Hippocampal formation (tissue), 2 donors: ENCODE data around the gene KLF7.
"Not testable (repeated sequence)": the region's sequence is repeated elsewhere in the genome, so short reads cannot be mapped to it uniquely, and the experiment has no call there.

Source experiments
- DNase-seq, 2 donors: peaks; one replicate each; lab custom pipeline; 2025; lab: John Stamatoyannopoulos, UW

Gene KLF7

GRCh38 chr2:207061181-207061580 is 104.6 kb downstream of the KLF7 start:
- no peak for DNase-seq

DNA sequence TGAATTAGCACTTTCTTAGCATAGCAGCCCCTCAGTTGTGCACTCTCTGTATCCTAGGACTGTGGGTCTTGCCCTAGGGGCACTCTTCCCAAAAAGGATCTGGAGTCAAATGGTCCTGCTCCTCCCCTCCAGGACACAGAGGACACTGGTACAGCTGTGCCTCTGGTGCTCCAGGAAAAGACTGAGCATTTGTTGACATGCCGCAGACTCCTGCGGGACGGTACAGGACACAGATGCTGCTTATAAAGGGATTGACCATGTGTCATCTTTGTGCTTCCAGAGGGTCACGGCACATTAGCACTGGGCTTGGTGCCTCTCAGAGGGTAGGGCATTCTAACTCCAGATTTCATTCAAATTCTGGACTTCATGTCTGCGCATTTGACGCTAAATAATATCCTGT is 110.5 kb downstream of the KLF7 start:
- DNase-seq: no peak

DNA sequence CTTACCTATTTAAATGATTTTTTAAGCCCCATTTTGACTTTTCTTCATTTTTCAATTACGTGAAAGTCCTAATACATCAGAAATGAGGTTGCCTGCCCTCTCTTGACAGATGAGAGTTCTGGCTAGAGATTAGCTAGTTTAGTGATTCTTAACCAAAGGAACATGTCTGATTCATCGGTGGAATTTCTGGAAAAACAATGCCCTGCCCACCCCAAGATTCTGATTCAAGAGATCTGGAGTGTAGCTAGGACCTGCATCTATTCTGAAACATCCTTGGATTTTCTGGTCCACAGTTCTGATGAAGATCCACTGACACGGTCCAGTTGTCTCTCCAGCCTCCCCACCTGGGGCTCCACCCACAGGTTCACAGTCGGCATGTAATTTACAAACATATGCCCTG is 111.2 kb downstream of the KLF7 start:
- no peak for DNase-seq

DNA sequence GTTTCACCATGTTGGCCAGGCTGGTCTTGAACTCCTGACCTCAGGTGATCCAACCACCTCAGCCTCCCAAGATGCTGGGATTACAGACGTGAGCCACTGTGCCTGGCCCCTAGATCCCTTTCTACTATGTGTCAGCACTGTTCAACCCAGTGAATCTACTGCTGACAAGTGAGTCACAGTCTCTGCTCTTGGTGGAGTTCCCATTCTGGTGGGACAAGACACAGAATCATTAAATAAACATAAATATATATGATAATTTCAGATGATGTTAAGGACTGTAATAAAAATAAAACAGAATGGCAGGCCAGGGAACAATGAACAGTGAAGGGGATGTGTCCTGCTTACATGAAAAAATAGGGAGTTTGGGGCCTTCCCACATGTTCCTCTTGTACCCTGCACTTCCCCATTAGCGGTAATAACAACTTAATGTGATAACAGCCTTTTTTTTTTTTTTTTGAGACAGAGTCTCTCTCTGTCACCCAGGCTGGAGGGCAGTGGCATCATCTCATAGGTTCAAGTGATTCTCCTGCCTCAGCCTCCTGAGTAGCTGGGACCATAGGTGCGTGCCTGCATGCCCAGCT is 114.3 kb downstream of the KLF7 start:
- no peak for DNase-seq

- no peak for DNase-seq
Observed at GRCh38 chr2:207049122-207049521, 116.6 kb downstream of the KLF7 start.

DNA sequence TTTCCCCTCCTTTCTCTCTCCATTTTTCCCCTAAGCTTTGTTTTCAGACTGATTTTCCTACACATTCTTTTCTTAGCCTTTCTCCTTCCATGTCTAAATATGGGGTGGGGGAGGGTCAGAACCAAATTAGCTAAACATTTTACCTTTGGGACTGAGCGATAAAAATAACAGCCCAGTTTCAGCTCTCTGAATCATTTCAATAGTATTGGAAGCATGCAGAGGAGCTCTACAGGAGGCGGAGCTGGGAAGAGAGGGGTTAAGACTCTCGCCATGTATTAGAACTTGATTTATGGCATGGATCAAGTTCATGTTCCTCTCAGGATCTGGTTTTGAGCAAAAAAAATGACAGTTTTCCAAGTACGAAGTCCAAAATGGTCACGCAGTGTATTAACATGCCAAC is 117.3 kb downstream of the KLF7 start:
- DNase-seq: no peak

- DNase-seq: peak in 1 of 2 donors; percentile 73
Observed at GRCh38 chr2:207046724-207047123, 119.0 kb downstream of the KLF7 start.

GRCh38 chr2:207045531-207045930 is 120.2 kb downstream of the KLF7 start:
- DNase-seq: no peak

DNA sequence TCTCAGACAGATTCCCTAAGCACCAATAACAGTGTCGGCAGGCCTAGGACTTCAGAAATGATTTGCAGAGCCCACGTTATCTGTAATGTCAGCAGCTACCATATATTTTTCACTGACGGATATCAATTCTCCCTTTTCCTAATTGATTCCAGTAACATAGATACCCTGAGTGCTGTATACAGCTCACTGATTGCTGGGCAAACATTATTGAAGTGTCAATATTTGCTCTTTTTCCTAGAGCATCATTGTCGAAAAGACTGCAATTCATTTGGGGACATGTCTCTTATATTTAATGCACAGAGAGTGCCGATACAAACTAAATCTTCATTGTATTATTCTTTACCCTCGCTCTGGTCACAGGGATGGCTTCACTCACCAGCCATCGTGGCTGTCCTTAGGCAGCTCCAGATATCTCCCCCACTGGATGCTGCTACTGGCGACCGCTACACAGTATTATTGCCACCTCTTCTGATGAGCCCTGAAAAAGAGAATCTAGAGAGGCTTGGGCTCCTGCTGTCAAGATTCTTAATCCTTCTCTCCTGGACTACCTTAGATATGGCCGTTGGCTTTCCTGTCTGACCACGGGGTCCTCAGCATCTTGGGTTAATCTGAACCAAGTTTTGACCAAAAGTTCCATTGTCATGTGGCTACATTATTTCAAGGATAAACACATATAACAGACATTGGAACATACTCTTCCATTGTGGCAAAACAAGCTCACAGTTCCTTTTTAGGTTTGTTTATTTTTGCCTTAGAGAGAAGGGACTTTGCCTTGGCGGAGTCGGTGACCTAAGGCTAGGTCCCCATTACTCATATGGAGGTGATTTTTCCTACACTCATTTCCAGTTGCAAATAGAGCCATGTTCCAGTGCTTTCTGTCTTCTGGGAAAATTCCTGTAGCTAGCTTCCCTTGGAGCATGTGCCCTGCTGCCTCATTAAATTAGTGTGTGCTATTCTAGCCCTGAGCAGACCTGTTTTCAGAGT is 121.1 kb downstream of the KLF7 start:
- DNase-seq: no peak

DNA sequence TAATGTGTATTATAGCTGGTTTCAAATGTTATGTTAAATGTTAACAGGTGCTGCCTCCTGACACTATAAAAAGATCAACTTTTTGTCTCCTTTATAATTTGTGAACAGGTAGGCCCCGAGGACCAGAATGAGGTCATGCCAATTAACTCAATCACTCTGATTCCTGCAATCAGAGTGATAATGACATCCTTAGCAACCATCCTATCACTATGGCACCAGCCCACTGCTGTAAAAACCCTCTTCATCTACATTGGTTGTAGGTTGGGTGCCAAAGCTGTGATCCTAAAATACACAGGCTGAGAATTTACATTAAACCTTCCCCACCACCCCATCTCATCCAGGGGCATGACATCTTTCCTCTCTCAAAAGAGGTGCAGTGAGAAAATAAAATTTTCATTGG is 122.9 kb downstream of the KLF7 start:
- DNase-seq: no peak

DNA sequence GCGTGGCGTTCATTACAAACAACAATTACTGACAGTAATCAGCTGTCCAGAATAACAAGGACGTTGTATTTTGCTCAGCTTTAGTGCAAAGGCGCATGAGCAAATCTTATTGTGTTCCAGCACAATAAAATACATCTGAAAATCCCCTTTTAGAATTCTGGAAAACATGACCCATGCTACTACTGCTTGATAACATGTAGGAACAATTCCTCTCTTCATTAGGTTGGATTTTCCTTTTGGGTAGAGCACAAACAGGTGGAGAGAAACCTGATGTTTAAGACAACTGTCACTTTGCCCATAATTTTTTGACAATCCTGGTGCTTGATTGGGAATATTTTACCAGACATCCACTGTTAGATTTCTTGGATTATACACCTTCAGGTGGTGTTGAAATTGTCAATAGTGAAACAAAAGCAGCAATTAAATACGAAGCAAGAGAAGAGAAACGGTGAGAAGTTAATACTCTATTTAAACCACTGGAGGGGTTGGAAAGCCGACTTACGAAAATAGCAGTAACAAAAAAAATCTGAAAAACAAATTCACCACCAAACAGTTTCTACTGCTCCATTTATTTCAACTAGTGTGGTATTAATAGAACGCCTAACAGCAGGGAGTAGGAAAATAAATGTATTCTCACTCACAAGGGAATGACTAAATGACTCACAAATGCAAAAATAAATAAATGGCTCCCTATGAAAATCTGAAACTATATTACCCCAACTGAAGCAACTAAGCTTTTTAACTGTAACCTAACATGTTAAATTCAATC is 123.8 kb downstream of the KLF7 start:
- DNase-seq: no peak

DNA sequence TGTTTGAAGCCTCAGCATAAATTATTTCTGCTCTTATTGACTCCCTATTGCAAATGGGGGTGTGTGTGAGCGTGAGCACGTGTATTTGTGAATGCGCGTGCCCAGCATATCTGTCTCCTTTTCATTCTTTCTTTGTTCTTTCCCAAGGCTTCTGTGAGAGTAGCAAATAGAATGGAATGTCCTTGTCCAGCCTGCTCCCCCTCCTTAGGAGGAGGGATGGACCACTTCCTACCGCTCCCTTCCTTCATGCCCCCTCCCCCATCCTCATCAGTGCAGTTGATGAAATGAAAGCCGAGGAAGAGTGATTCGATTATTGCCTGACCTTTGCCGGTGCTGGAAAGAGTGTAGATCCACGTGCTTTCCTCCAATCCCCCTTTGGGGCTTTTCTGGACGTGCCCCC is 124.5 kb downstream of the KLF7 start:
- DNase-seq: peak in 1 of 2 donors; percentile 17

- DNase-seq: no peak
Observed at GRCh38 chr2:207040696-207041095, 125.1 kb downstream of the KLF7 start.

DNA sequence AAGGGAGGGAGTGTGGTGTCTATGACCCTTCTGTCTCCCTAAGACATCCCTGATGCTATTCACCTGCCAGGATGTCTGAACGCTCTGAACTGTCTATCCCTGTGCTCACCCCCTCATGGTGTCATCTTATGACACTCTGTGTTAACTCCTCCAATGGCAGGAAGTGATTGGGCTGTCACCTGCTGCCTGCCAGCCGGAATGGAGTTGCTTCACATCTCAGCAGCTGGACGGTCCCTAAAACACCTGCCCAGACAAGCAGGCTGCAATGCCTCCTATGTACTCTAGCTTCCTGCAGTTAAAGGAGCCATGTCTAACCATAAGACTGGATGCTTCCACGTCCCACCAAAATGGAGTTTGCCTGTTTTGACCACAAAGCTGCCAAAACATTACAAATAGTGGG is 126.5 kb downstream of the KLF7 start:
- no peak for DNase-seq

GRCh38 chr2:207038299-207038698 is 127.4 kb downstream of the KLF7 start:
- no peak for DNase-seq

GRCh38 chr2:207037896-207038295 is 127.9 kb downstream of the KLF7 start:
- DNase-seq: no peak

GRCh38 chr2:207037023-207037422 is 128.7 kb downstream of the KLF7 start:
- DNase-seq: not testable (repeated sequence)

DNA sequence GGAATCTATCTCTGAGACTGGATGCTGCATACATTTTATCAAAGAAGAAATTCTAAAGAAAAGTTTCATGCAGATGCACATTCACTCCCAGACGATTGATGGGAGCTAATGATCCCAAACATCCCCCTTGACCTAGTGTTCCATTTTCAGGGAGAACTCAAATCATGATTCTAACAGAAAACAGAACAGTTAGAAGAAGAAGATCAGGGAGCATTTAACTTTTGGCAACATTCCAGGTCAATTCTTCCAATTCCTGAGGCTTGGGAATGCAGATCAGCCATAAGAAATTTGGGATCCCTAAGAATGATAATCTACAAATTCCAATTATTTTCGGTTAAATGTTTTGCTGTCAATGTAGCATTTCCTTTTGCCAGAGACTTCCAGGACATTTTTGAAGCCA is 129.9 kb downstream of the KLF7 start:
- no peak for DNase-seq

DNA sequence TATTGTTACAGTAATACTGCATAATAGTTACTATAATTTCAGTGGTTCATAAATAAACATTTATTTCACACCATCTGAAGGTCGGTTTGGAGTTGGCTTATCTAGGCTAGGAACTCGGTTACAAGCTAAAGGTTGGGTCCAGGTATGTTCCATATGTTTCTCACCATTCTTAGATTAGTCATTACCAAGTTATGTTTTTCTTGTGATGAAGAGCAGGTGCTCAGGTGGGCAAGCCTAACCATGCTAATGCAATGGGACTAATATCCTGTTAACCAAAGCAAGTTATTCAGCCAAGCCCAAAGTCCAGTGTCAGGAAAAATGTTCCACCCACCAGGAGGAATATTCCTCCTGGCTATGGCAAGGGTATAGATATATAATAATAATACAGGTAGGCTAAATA is 133.3 kb downstream of the KLF7 start:
- DNase-seq: no peak
